Measurements from ENCODE around the gene CAMK2A. TPM values are rescaled to one million over a fixed set of nuclear protein-coding genes. Genes with fewer than 3 reads are reported as not detected.

CAMK2A gene
- total RNA-seq, 1 experiment from 2014 or later = 0.33 TPM

- no peak for TF ChIP-seq CTCF (conservative IDR thresholded peaks at IDR 0.05)
- H3T11ph ChIP-seq (ENCODE audit: low read length) = no peak overlapping the region
- H2AFZ ChIP-seq (ENCODE audit: low read length) = no peak overlapping the region
- Mint-ChIP-seq H3K27me3 (ENCODE audit: low read depth) (no peaks in the 10 kb centered on the region; the same call in none of the 2 replicates), H3K4me3 (no peak overlapping the region), H3K36me3 (ENCODE audit: insufficient read depth in 1 of 3, low read depth in 3 of 3) (no peaks in the 10 kb centered on the region), H3K27ac (peak overlapping the region in 2 of 3 experiments; percentile 40 to 74; a peak in 2 of 7 replicates), H3K4me1 (peaks cover 15 to 20% of the 10 kb centered on the region in 2 experiments), H3K9me3 (no peaks in the 10 kb centered on the region)
- H2BK5ac ChIP-seq (ENCODE audit: insufficient read length, low read length) = no peak overlapping the region
- H2BK15ac ChIP-seq (ENCODE audit: low read depth, low read length) = no peak overlapping the region
- H4K91ac ChIP-seq (ENCODE audit: insufficient read length, low read depth, low read length) = no peak overlapping the region
- no peaks in the 10 kb centered on the region for H3K79me2 ChIP-seq (ENCODE audit: insufficient read depth, low read length)
- H3K23me2 ChIP-seq (ENCODE audit: insufficient read length, low read depth, low read length, poor library complexity, severe bottlenecking) = no peaks in the 10 kb centered on the region
- H2BK12ac ChIP-seq (ENCODE audit: insufficient read length, low read depth, low read length) = no peak overlapping the region
- WGBS (ENCODE audit: extremely low coverage, insufficient read length, low lambda C conversion rate) = no CpG with 5 or more reads among the region's 9 CpGs
- DNase-seq = no peak
- H2BK120ac ChIP-seq (ENCODE audit: low read depth, low read length, poor library complexity, severe bottlenecking) = no peak overlapping the region
- no peak overlapping the region for H3K9ac ChIP-seq (ENCODE audit: extremely low read depth, insufficient read length, low read length)
- H4K8ac ChIP-seq (replicated peaks; ENCODE audit: insufficient read length, low read depth, low read length) = no peak overlapping the region
- H2AK5ac ChIP-seq (ENCODE audit: insufficient read length, low read length) = no peak overlapping the region
- no peak overlapping the region for H3K23ac ChIP-seq (ENCODE audit: insufficient read length, low read depth, low read length)
- H3K14ac ChIP-seq (ENCODE audit: insufficient read depth, low read length) = no peak overlapping the region
- no peak overlapping the region for H2BK20ac ChIP-seq (ENCODE audit: low read depth, low read length, poor library complexity, severe bottlenecking)
- no peaks in the 10 kb centered on the region for H4K20me1 ChIP-seq (ENCODE audit: control insufficient read depth, insufficient read depth, insufficient read length)
- H3K4me1 ChIP-seq (ENCODE audit: insufficient read depth, low read length) = 0 out of 2 replicates have a peak, but pooled peaks cover 2% of the 10 kb centered on the region
- H3K4ac ChIP-seq (ENCODE audit: low read depth, low read length) = no peak overlapping the region
- no peaks in the 10 kb centered on the region for H3K27me3 ChIP-seq (ENCODE audit: insufficient read depth, low read length)
- H3K56ac ChIP-seq (ENCODE audit: insufficient read length, low read depth, low read length) = no peak overlapping the region
- H3K18ac ChIP-seq (ENCODE audit: insufficient read length, low read depth, low read length) = no peak overlapping the region
- H3K79me1 ChIP-seq (ENCODE audit: insufficient read depth, low read depth, low read length, poor library complexity, severe bottlenecking) = no peaks in the 10 kb centered on the region
- H3K4me2 ChIP-seq (ENCODE audit: insufficient read depth, insufficient read length, low read length) = no peak overlapping the region
- H3K9me3 ChIP-seq (ENCODE audit: control insufficient read depth, low read depth, low read length) = no peaks in the 10 kb centered on the region
- H4K5ac ChIP-seq (ENCODE audit: insufficient read length, low read depth, low read length) = no peak overlapping the region
- no peak overlapping the region for H3K27ac ChIP-seq (ENCODE audit: insufficient read length, low read depth, low read length)
Observed at GRCh38 chr5:150318613-150319483, 29.3 kb upstream of the CAMK2A start.

Data from H9 (cell line).